Ascending aorta (tissue), 2 donors: ENCODE measurements around the gene C1orf159. TPM values are rescaled to one million over a fixed set of nuclear protein-coding genes. Genes with fewer than 3 reads are reported as not detected.
A peak's percentile ranks its signal among the peaks of the same experiment; 100 is the strongest.

ENCODE experiments used
- DNase-seq, 2 donors: peaks; one replicate each; pipeline ENCODE4 v3.0.0-alpha.2; 2019; ENCODE audit warnings: low spot score in 2 of 2
- H3K27ac ChIP-seq, 2 donors: fragments of 200-600 bp; sonication (generic); one replicate each; pipeline ENCODE4 v1.5.1; 2016 to 2017; ENCODE audit warnings: mild to moderate bottlenecking in 1 of 2
- H3K27me3 ChIP-seq: fragments of 200-600 bp; sonication (generic); one replicate; pipeline ENCODE4 v1.5.1; 2017
- H3K36me3 ChIP-seq, 2 donors: fragments of 200-600 bp; sonication (generic); one replicate each; pipeline ENCODE4 v1.5.1; 2016
- H3K4me1 ChIP-seq, 2 donors: fragments of 200-600 bp; sonication (generic); one replicate each; pipeline ENCODE4 v1.5.1; 2016 to 2017; ENCODE audit warnings: mild to moderate bottlenecking in 1 of 2
- H3K4me3 ChIP-seq, 2 donors: fragments of 200-600 bp; sonication (generic); one replicate each; pipeline ENCODE4 v1.5.1; 2016 to 2017; ENCODE audit warnings: mild to moderate bottlenecking in 1 of 2
- H3K9me3 ChIP-seq, 2 donors: fragments of 200-600 bp; sonication (generic); one replicate each; pipeline ENCODE4 v1.5.1; 2016
- intact Hi-C: fragments of 100-400 bp; cut with DNase I; formaldehyde crosslinking; loops from one replicate; pipeline ENCODE4 v1.15.1; 2023
- total RNA-seq: library from RNA; depleted of rRNA; stranded (reverse); fragments of >200 nt; gene quantifications from one replicate; pipeline ENCODE4 v1.1.0, GENCODE V29; 2016
- TF ChIP-seq, protein P1 (sequence below), 3 experiments: fragments of 200-600 bp in 2 of 3; fragments of 450-650 bp in 1 of 3; sonication (generic) in 2 of 3; IDR thresholded peaks; one replicate each; pipeline ENCODE4 v1.5.1; 2016 to 2019; ENCODE audit warnings: antibody characterized with exemption in 3 of 3, mild to moderate bottlenecking in 1 of 3, moderate library complexity in 1 of 3

C1orf159 gene
- total RNA-seq, 1 donor from 2014 or later = 23.7 TPM

DNA sequence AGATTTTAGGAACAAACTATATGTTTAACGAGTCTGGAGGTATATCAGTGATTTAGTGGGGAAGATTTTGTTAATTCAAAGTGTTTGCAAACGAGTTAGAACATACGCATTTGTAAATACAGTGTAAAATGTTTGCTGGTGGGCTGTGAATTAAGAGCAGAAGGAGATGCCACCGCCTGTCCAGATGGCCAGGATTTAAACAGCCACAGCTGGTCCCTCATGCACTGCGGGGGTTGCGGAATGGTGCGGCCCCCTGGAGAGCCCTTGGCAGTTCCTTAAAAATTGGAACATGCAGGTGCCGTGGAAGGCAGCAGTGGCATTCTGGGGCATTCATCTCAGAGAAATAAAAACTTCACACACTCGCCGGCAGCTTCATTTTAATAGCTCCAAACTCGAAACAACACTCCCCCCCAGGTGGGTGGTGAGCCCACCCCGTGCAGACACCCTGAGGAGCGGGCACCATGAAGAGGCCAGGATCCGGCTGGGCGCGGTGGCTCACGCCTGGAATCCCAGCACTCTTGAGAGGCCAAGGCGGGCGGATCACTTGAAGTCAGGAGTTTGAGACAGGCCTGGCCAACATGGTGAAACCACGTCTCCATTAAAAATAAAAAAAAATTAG, 3.5 kb upstream of the C1orf159 start:
- no peak for DNase-seq
- Histone ChIP-seq H3K4me3 (no peak overlapping the region), H3K27me3 (no peaks in the 10 kb centered on the region), H3K27ac (no peak overlapping the region), H3K4me1 (peaks cover 4 to 7% of the 10 kb centered on the region in 2 donors), H3K36me3 (no peaks in the 10 kb centered on the region), H3K9me3 (no peaks in the 10 kb centered on the region)
- TF ChIP-seq, protein P1, sequence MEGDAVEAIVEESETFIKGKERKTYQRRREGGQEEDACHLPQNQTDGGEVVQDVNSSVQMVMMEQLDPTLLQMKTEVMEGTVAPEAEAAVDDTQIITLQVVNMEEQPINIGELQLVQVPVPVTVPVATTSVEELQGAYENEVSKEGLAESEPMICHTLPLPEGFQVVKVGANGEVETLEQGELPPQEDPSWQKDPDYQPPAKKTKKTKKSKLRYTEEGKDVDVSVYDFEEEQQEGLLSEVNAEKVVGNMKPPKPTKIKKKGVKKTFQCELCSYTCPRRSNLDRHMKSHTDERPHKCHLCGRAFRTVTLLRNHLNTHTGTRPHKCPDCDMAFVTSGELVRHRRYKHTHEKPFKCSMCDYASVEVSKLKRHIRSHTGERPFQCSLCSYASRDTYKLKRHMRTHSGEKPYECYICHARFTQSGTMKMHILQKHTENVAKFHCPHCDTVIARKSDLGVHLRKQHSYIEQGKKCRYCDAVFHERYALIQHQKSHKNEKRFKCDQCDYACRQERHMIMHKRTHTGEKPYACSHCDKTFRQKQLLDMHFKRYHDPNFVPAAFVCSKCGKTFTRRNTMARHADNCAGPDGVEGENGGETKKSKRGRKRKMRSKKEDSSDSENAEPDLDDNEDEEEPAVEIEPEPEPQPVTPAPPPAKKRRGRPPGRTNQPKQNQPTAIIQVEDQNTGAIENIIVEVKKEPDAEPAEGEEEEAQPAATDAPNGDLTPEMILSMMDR (IDR thresholded peaks at IDR 0.05) = no peak
- intact Hi-C loops = loop anchor here (5.0 to 10.0 kb wide), 4 partner anchors 117 to 393 kb away; partner anchors contain the start of genes ATAD3A, HES4 and MRPL20

DNA sequence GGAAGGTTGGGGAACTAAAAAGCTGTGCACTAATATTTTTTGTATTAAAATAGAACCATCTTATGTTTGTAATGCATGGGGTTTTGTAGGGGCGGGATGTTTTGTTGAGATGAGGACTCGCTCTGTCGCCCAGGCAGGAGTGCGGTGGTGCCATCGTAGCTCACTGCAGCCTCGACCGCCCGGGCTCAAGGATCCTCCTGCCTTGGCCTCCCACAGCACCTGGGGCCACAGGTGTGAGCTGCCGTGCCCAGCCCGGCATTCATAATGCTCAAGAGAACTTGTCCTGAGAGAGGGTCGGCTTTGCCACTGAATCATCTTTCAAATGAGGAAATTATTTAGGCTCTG, 3.0 kb upstream of the C1orf159 start:
- H3K27me3 ChIP-seq = no peaks in the 10 kb centered on the region
- H3K4me1 ChIP-seq = peaks cover 4 to 7% of the 10 kb centered on the region in 2 donors
- no peaks in the 10 kb centered on the region for H3K36me3 ChIP-seq
- no peaks in the 10 kb centered on the region for H3K9me3 ChIP-seq
- DNase-seq = no peak
- intact Hi-C loops = loop anchor here (5.0 to 10.0 kb wide), 4 partner anchors 117 to 393 kb away; partner anchors contain the start of genes ATAD3A, HES4 and MRPL20
- H3K4me3 ChIP-seq = no peak overlapping the region
- H3K27ac ChIP-seq = no peak overlapping the region
- TF ChIP-seq, protein P1 (IDR thresholded peaks at IDR 0.05) = no peak

DNA sequence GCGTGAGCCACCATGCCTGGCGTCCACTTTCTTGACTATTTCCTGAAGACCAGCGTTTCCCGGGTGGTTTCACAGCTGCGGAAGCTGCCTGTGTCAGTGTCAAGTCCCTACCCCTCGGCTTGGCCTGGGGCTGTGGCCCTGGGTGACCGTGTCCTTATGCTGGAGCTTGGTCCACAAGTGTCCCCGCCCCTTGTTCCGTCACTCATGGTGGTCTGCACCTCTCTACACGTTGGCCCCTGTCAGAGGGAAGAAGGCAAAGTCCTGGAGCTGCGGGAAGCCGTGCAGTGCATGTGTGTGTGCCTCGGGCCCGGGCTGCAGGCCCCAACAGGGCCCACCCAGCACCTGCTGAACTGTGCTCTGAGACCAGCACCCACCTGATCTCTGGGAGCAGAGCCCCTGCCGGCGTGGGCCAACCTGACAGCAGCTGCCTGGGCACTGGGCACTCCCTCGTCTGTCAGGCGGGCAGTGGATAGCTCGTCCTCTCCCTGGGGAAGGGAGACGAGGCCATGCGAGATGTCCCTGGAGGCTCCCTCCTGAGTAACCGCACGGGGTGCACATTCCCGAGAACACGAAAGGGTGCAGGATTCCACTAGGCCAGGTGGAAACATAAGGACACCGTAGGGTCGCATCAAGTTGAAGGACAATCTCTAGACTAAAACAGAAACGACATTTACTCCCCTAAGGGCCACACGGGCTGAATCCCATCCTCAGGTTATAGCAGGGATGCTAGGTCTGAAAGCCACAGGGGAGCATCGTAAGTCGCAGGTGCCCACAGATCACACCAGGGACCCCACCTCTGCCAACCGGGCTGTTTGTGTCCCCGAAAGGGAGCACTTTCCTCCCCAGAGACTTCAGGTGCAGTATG, 2.4 kb upstream of the C1orf159 start:
- intact Hi-C loops = loop anchor here (5.0 to 10.0 kb wide), 4 partner anchors 116 to 394 kb away; partner anchors contain the start of genes ATAD3A, HES4 and MRPL20
- no peaks in the 10 kb centered on the region for H3K27me3 ChIP-seq
- no peak for DNase-seq

DNA sequence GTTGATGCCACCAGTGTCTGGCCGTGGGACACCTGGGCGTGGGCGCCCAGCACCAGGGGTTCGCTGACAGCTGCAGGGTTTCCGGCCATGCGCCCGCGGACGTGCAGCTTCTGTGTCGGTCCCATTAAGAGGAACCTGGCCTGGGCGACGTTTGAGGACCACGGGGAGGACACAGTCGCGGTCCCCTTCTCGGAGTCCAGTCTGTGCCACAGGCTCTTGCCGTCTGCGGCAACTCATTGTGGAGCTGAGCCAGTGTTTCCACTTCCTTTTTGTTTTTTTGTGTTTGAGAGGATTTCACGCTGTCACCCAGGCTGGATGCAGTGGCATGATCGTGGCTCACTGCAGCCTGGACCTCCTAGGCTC, 1.6 kb upstream of the C1orf159 start:
- H3K27ac ChIP-seq = no peak overlapping the region
- H3K4me3 ChIP-seq = no peak overlapping the region
- H3K27me3 ChIP-seq = no peaks in the 10 kb centered on the region
- no peaks in the 10 kb centered on the region for H3K36me3 ChIP-seq
- TF ChIP-seq, protein P1 (IDR thresholded peaks at IDR 0.05) = no peak
- peaks cover 4 to 7% of the 10 kb centered on the region in 2 donors for H3K4me1 ChIP-seq
- no peaks in the 10 kb centered on the region for H3K9me3 ChIP-seq
- intact Hi-C loops = loop anchor here (5.0 to 10.0 kb wide), 4 partner anchors 115 to 395 kb away; partner anchors contain the start of genes ATAD3A, HES4 and MRPL20
- DNase-seq = no peak

More for the DNA sequence above, 2.4 kb upstream of the C1orf159 start:
- H3K36me3 ChIP-seq = no peaks in the 10 kb centered on the region
- H3K27ac ChIP-seq = no peak overlapping the region
- TF ChIP-seq, protein P1 (IDR thresholded peaks at IDR 0.05) = no peak
- no peak overlapping the region for H3K4me3 ChIP-seq
- H3K9me3 ChIP-seq = no peaks in the 10 kb centered on the region
- peaks cover 4 to 7% of the 10 kb centered on the region in 2 donors for H3K4me1 ChIP-seq

DNA sequence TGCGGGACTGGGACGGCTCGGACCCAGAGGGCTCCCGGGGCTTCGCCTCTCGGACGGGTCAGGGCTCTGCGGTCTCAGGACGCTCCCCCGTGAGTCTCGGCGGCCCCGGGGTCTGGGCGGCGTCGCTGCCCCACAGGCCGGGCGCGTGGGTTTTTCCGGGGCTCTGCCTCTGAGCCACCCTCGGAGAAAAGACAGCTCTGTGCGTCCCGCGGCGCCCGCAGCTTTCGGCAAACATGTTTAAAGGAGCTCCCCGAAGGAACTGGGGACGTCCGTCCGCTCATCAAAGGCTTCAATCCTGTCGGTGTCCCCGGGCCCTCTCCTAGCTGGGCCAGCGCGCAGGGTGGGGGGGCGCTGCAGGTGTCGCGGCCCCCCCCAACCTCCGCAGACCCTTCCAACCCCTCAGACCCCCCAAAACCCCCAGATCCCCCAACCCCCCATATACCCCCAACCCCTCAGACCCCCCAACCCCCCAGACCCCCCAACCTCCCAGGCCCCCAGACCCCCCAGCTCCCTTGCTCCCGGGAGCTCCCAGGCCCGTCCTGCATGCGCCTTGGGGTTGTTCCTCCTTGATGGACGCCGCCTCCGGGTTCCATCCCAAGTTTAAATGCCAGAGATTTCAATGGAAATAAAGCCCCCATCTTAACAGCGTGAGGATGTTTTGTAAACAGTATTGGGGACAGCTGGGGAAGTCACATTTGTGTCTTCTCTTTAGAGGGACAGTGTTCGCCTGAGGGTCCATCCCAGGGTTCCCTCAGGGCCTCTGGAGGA, 996 bp upstream of the C1orf159 start:
- Histone ChIP-seq H3K9me3 (no peaks in the 10 kb centered on the region), H3K36me3 (no peaks in the 10 kb centered on the region), H3K27ac (no peak overlapping the region), H3K4me3 (peak overlapping the region; percentile 65 to 100), H3K27me3 (no peaks in the 10 kb centered on the region), H3K4me1 (peaks cover 4 to 7% of the 10 kb centered on the region in 2 donors)
- intact Hi-C loops = loop anchor here (1.0 to 10.0 kb wide), 7 partner anchors 98 to 395 kb away; partner anchors contain the start of genes ATAD3A, B3GALT6, HES4 and MRPL20
- DNase-seq = no peak
- TF ChIP-seq, protein P1 (IDR thresholded peaks at IDR 0.05) = no peak
